Mesenchymal stem cell (in vitro differentiated cells and primary cell): ENCODE results near the gene BANF1.

Source experiments
- DNase-seq: peaks from one replicate; pipeline ENCODE4 v3.0.0-alpha.2; 2013
- H2AFZ ChIP-seq: one replicate; pipeline ENCODE4 v1.6.1; 2013; ENCODE audit warnings: low read depth, mild to moderate bottlenecking, control low read depth, inconsistent platforms, low read length, moderate library complexity
- H2AK5ac ChIP-seq: 2 replicates; pipeline ENCODE4 v1.6.1; 2013; ENCODE audit warnings: low read length, moderate library complexity, mild to moderate bottlenecking, inconsistent platforms; ENCODE audit not compliant: severe bottlenecking
- H2BK120ac ChIP-seq: one replicate; pipeline ENCODE4 v1.6.1; 2013; ENCODE audit warnings: low read depth, mild to moderate bottlenecking, inconsistent platforms, low read length, moderate library complexity
- H2BK12ac ChIP-seq, 2 experiments: one replicate each; pipeline ENCODE4 v1.6.1; 2013; ENCODE audit warnings: inconsistent platforms in 2 of 2, low read length in 2 of 2, mild to moderate bottlenecking in 2 of 2, moderate library complexity in 2 of 2, control low read depth in 1 of 2
- H2BK15ac ChIP-seq: one replicate; pipeline ENCODE4 v1.6.1; 2013; ENCODE audit warnings: mild to moderate bottlenecking, low read depth, inconsistent platforms; ENCODE audit not compliant: poor library complexity, severe bottlenecking
- H2BK5ac ChIP-seq: 2 replicates; pipeline ENCODE4 v1.6.1; 2013; ENCODE audit warnings: low read depth, mild to moderate bottlenecking, low read length, control low read depth, inconsistent platforms; ENCODE audit not compliant: poor library complexity, severe bottlenecking
- H3K14ac ChIP-seq, 2 experiments: one replicate each; pipeline ENCODE4 v1.6.1; 2013; ENCODE audit warnings: inconsistent platforms in 2 of 2, low read length in 2 of 2, control low read depth in 1 of 2, mild to moderate bottlenecking in 1 of 2, moderate library complexity in 1 of 2
- H3K18ac ChIP-seq, 2 experiments: one replicate each; pipeline ENCODE4 v1.6.1; 2013; ENCODE audit warnings: inconsistent platforms in 2 of 2, low read length in 2 of 2, control low read depth in 1 of 2, low read depth in 1 of 2, mild to moderate bottlenecking in 1 of 2
- H3K23ac ChIP-seq, 2 experiments: one replicate each; pipeline ENCODE4 v1.6.1; 2013; ENCODE audit warnings: inconsistent platforms in 2 of 2, low read length in 2 of 2, mild to moderate bottlenecking in 2 of 2, moderate library complexity in 2 of 2, control low read depth in 1 of 2
- H3K27ac ChIP-seq: 2 replicates; pipeline ENCODE4 v1.5.1; 2013; ENCODE audit warnings: mild to moderate bottlenecking, moderate library complexity, low read length, control low read depth, inconsistent platforms; ENCODE audit not compliant: poor library complexity, severe bottlenecking
- H3K27me3 ChIP-seq, 2 experiments: 2 replicates each; pipeline versions ENCODE4 v1.6.1 to v1.7.0; 2013; ENCODE audit warnings: low read length in 2 of 2, mild to moderate bottlenecking in 2 of 2, moderate library complexity in 2 of 2, control low read depth in 1 of 2, inconsistent platforms in 1 of 2; ENCODE audit not compliant: control insufficient read depth in 1 of 2, insufficient read depth in 1 of 2
- H3K36me3 ChIP-seq, 2 experiments: 2 replicates each; pipeline versions ENCODE4 v1.6.1 to v1.7.0; 2013; ENCODE audit warnings: low read length in 2 of 2, control low read depth in 1 of 2, inconsistent platforms in 1 of 2, low read depth in 1 of 2, mild to moderate bottlenecking in 1 of 2; ENCODE audit not compliant: insufficient read depth in 2 of 2, control insufficient read depth in 1 of 2
- H3K4ac ChIP-seq, 2 experiments: one replicate each; pipeline ENCODE4 v1.6.1; 2013; ENCODE audit warnings: inconsistent platforms in 2 of 2, low read length in 2 of 2, mild to moderate bottlenecking in 2 of 2, moderate library complexity in 2 of 2, control low read depth in 1 of 2, low read depth in 1 of 2
- H3K4me1 ChIP-seq: 2 replicates; pipeline ENCODE4 v1.6.1; 2013; ENCODE audit warnings: low read depth, low read length, control low read depth; ENCODE audit not compliant: control insufficient read depth, insufficient read depth
- H3K4me2 ChIP-seq: 2 replicates; pipeline ENCODE4 v1.6.1; 2013; ENCODE audit warnings: low read length, mild to moderate bottlenecking, inconsistent platforms; ENCODE audit not compliant: poor library complexity, severe bottlenecking
- H3K4me3 ChIP-seq, 2 experiments: 2 replicates each; pipeline versions ENCODE4 v1.5.1 to v1.7.0; 2013; ENCODE audit warnings: low read length in 2 of 2, mild to moderate bottlenecking in 2 of 2, control low read depth in 1 of 2, low read depth in 1 of 2; ENCODE audit not compliant: insufficient read depth in 1 of 2
- H3K79me1 ChIP-seq: replicated peaks from 2 replicates; pipeline ENCODE4 v1.6.1; 2013; ENCODE audit warnings: mild to moderate bottlenecking, control low read depth, low read length, inconsistent platforms; ENCODE audit not compliant: poor library complexity, severe bottlenecking
- H3K9ac ChIP-seq: 2 replicates; pipeline ENCODE4 v1.7.0; 2013; ENCODE audit warnings: mild to moderate bottlenecking, low read length, moderate library complexity
- H3K9me3 ChIP-seq: 2 replicates; pipeline ENCODE4 v1.7.0; 2013; ENCODE audit warnings: mild to moderate bottlenecking, low read length; ENCODE audit not compliant: control insufficient read depth
- H4K8ac ChIP-seq: one replicate; pipeline ENCODE4 v1.6.1; 2013; ENCODE audit warnings: inconsistent platforms, mild to moderate bottlenecking, low read length, moderate library complexity
- H4K91ac ChIP-seq: one replicate; pipeline ENCODE4 v1.6.1; 2013; ENCODE audit warnings: mild to moderate bottlenecking, low read length, inconsistent platforms
- WGBS: methylation state at CpG from one replicate; pipeline ENCODE4 v1.1.7; 2013; ENCODE audit warnings: mixed read lengths; 5-methylcytosine and 5-hydroxymethylcytosine counted together

The BANF1 gene

DNA sequence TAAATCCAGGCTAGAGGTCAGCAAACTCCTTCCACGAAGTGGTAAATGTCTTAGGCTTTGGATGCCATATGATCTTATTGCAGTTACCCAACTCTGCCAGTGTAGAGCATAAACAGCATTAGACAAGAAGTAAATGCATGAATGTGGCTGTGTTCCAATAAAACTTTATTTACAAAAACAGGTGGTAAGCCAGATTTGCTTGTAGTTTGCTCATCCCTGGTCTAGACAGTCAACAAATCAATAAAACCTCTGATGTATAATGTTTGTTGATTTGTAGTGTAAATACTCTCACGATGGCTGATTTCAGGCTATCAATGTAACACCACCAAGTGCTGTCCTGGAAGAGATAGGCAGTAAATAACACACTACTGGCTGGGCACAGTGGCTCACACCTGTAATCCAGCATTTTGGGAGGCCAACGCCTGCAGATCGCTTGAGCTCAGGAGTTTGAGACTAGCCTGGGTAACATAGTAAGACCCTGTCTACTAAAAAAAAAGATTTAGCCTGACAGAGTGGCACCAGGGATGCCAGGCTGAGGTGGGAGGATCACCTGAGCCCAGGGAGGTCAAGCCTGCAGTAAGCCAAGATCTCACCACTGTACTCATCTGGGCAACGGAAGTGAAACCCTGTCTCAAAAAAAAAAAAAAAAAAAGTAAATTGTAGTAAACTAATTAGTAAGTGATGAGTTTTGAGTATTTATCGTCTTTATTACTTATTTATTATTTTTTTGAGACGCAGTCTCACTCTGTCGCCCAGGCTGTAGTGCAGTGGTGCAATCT, 30.8 kb downstream of the BANF1 start:
- Histone ChIP-seq H3K4me1 (no peaks in the 10 kb centered on the region), H3K23ac (no peak overlapping the region), H2AFZ (no peak overlapping the region), H2BK12ac (no peak overlapping the region), H3K14ac (no peak overlapping the region), H3K4me2 (no peak overlapping the region), H2BK5ac (no peak overlapping the region), H2BK120ac (no peak overlapping the region), H4K8ac (no peak overlapping the region), H2AK5ac (no peak overlapping the region), H3K4me3 (no peak overlapping the region), H3K18ac (no peak overlapping the region), H3K27me3 (peaks cover 0 to 21% of the 10 kb centered on the region in 2 experiments), H3K4ac (no peak overlapping the region), H3K9ac (no peak overlapping the region), H2BK15ac (no peak overlapping the region), H3K79me1 (no peaks in the 10 kb centered on the region), H3K9me3 (peaks cover 2% of the 10 kb centered on the region), H4K91ac (no peak overlapping the region), H3K36me3 (no peaks in the 10 kb centered on the region), H3K27ac (no peak overlapping the region)
- 94% methylated on average over 7 of the region's 8 CpGs for WGBS
- DNase-seq, result no peak

DNA sequence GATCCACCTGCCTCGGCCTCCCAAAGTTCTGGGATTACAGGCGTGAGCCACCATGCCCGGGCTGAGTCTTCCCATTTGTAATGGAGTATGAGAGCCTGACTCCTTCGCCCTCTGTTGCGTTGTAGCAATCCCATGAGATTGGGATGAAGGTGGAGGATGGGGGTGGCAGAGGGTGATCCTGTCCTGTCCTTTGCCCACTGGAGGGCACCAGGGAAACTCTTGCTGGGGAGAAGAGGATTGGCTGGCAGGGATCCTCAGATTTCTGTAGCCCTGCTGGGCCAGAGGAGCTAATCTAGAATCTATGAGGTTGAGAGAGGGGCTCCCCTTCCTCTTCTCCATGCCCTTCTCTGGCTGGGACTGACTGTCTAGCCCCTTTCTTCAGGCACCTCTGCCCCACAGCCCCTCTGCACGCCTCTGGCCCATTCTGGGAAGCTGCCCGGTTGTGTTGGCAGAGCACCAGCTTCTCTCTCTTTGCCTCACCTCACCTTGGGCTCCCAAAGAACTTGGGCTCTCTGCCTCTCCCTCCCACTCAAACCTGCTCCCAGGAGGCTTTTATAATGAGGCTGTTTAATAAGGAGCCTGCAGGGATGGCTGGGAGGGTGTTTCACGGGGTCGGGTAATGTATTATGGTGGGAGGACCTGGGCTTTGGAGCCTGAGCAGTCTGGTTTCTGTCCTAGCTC, 33.5 kb downstream of the BANF1 start:
- no peak overlapping the region for H3K4me3 ChIP-seq
- no peak overlapping the region for H4K8ac ChIP-seq
- H3K27ac ChIP-seq, result no peak overlapping the region
- no peak for DNase-seq
- 81% methylated on average over 9 of the region's 9 CpGs for WGBS
- no peak overlapping the region for H3K23ac ChIP-seq
- H3K18ac ChIP-seq, result no peak overlapping the region
- no peak overlapping the region for H4K91ac ChIP-seq
- no peaks in the 10 kb centered on the region for H3K36me3 ChIP-seq
- no peak overlapping the region for H2BK12ac ChIP-seq
- no peak overlapping the region for H3K4me2 ChIP-seq
- no peak overlapping the region for H3K9ac ChIP-seq
- H2AK5ac ChIP-seq, result no peak overlapping the region
- H2BK5ac ChIP-seq, result no peak overlapping the region
- no peak overlapping the region for H2AFZ ChIP-seq
- peaks cover 7 to 32% of the 10 kb centered on the region in 2 experiments for H3K27me3 ChIP-seq
- H3K4me1 ChIP-seq, result no peaks in the 10 kb centered on the region
- H3K14ac ChIP-seq, result no peak overlapping the region
- H2BK15ac ChIP-seq, result no peak overlapping the region
- no peak overlapping the region for H2BK120ac ChIP-seq
- no peaks in the 10 kb centered on the region for H3K79me1 ChIP-seq
- no peak overlapping the region for H3K4ac ChIP-seq
- H3K9me3 ChIP-seq, result peaks cover 2% of the 10 kb centered on the region

DNA sequence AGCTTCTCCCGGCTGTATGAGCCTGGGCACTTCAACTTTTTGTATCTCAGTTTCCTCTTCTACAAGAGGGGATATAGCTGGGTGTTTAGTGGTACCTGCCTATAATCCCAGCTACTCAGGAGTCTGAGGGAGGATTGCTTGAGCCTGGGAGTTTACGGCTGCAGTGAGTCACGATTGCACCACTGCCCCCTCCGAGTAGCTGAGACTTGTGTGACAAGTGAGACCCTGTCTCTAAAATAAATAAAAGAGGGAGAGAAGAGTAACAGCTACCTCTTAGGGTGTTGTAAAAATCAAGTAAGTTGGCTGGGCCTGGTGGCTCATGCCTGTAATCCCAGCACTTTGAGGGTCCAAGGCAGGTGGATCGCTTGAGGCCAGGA, 34.0 kb downstream of the BANF1 start:
- no peak overlapping the region for H3K18ac ChIP-seq
- H3K36me3 ChIP-seq, result no peaks in the 10 kb centered on the region
- no peak overlapping the region for H3K9ac ChIP-seq
- no peaks in the 10 kb centered on the region for H3K79me1 ChIP-seq
- no peak overlapping the region for H2AFZ ChIP-seq
- no peak overlapping the region for H2BK12ac ChIP-seq
- no peak overlapping the region for H3K14ac ChIP-seq
- H3K27ac ChIP-seq, result no peak overlapping the region
- H2AK5ac ChIP-seq, result no peak overlapping the region
- no peak for DNase-seq
- H4K8ac ChIP-seq, result no peak overlapping the region
- H2BK15ac ChIP-seq, result no peak overlapping the region
- H3K4ac ChIP-seq, result no peak overlapping the region
- H3K4me2 ChIP-seq, result no peak overlapping the region
- 91% methylated on average over 4 of the region's 5 CpGs for WGBS
- no peak overlapping the region for H3K4me3 ChIP-seq
- no peaks in the 10 kb centered on the region for H3K4me1 ChIP-seq
- no peak overlapping the region for H4K91ac ChIP-seq
- H3K23ac ChIP-seq, result no peak overlapping the region
- no peak overlapping the region for H2BK120ac ChIP-seq
- H2BK5ac ChIP-seq, result no peak overlapping the region
- H3K27me3 ChIP-seq, result peaks cover 7 to 37% of the 10 kb centered on the region in 2 experiments
- peaks cover 2% of the 10 kb centered on the region for H3K9me3 ChIP-seq

DNA sequence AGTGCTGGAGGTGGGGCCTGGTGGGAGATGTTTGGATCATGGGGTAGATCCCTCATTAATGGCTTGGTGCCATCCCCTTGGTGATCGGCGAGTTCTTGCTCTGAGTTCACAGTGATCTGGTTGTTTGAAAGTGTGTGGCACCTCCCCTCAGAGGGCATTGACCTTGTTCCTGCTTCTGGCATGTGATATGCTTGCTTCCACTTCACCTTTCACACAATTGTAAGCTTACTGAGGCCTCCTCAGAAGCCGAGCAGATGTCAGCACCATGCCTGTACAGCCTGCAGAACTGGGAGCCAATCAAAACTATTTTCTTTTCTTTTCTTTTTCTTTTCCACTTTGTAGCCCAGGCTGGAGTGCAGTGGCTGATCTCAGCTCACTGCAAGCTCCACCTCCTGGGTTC, 35.0 kb downstream of the BANF1 start:
- H4K91ac ChIP-seq, result peak overlapping the region; percentile 20
- no peak overlapping the region for H3K4me3 ChIP-seq
- no peaks in the 10 kb centered on the region for H3K79me1 ChIP-seq
- no peak overlapping the region for H2BK12ac ChIP-seq
- no peak overlapping the region for H2AK5ac ChIP-seq
- H2BK15ac ChIP-seq, result no peak overlapping the region
- no peak overlapping the region for H3K18ac ChIP-seq
- no peak overlapping the region for H3K14ac ChIP-seq
- H3K36me3 ChIP-seq, result peaks cover 0 to 4% of the 10 kb centered on the region in 2 experiments
- H3K4me1 ChIP-seq, result no peaks in the 10 kb centered on the region
- H3K27ac ChIP-seq, result no peak overlapping the region
- H3K9ac ChIP-seq, result no peak overlapping the region
- no peak overlapping the region for H3K4ac ChIP-seq
- 88% methylated on average over 3 of the region's 3 CpGs for WGBS
- no peak overlapping the region for H3K23ac ChIP-seq
- DNase-seq, result no peak
- H2AFZ ChIP-seq, result no peak overlapping the region
- no peak overlapping the region for H2BK120ac ChIP-seq
- no peak overlapping the region for H4K8ac ChIP-seq
- peaks cover 7 to 40% of the 10 kb centered on the region in 2 experiments for H3K27me3 ChIP-seq
- H3K9me3 ChIP-seq, result peaks cover 2% of the 10 kb centered on the region
- no peak overlapping the region for H2BK5ac ChIP-seq
- no peak overlapping the region for H3K4me2 ChIP-seq
